Mesothelial cell of epicardium (in vitro differentiated cells): ENCODE results near the gene AP2A1. TPM values are rescaled to one million over a fixed set of nuclear protein-coding genes. Genes with fewer than 3 reads are reported as not detected.

Experiments used
- DNase-seq, 2 experiments: peaks; one replicate each; pipeline ENCODE4 v3.0.0; 2021; ENCODE audit warnings: low spot score in 2 of 2; ENCODE audit not compliant: unreplicated experiment in 2 of 2
- H3K27ac Mint-ChIP-seq: 2 replicates; pipeline ENCODE4 v1.8.0; 2021; ENCODE audit warnings: mixed read lengths
- H3K27me3 Mint-ChIP-seq: 2 replicates; pipeline ENCODE4 v1.8.0; 2021; ENCODE audit warnings: low read depth, mixed read lengths
- H3K36me3 Mint-ChIP-seq: 2 replicates; pipeline ENCODE4 v1.8.0; 2021; ENCODE audit warnings: mixed read lengths
- H3K4me1 Mint-ChIP-seq: 2 replicates; pipeline ENCODE4 v1.8.0; 2021; ENCODE audit warnings: mixed read lengths
- H3K4me3 Mint-ChIP-seq: 2 replicates; pipeline ENCODE4 v1.8.0; 2021; ENCODE audit warnings: mild to moderate bottlenecking, moderate library complexity, mixed read lengths
- H3K9me3 Mint-ChIP-seq: 2 replicates; pipeline ENCODE4 v1.8.0; 2021; ENCODE audit warnings: mixed read lengths
- CTCF ChIP-seq: fragments of 200-600 bp; sonication (generic); IDR thresholded peaks from one replicate; pipeline ENCODE4 v1.5.0; 2021; ENCODE audit warnings: antibody characterized with exemption; ENCODE audit not compliant: unreplicated experiment
- total RNA-seq: library from RNA; stranded (reverse); gene quantifications from 3 replicates; pipeline ENCODE4 v1.2.1, GENCODE V29; 2021

AP2A1 gene
- total RNA-seq, 1 donor from 2014 or later: 85.2 TPM

- no peak overlapping the region for H3K27ac Mint-ChIP-seq
- H3K4me1 Mint-ChIP-seq: peaks cover 20% of the 10 kb centered on the region
- TF ChIP-seq CTCF: no peak
- H3K4me3 Mint-ChIP-seq: no peak overlapping the region
- no peaks in the 10 kb centered on the region for H3K9me3 Mint-ChIP-seq
- no peaks in the 10 kb centered on the region for H3K27me3 Mint-ChIP-seq
- no peak for DNase-seq
- H3K36me3 Mint-ChIP-seq: peaks cover 55% of the 10 kb centered on the region
These were observed 20.9 kb downstream of the AP2A1 start for GRCh38 chr19:49787746-49788145.

GRCh38 chr19:49788857-49789256 is 22.1 kb downstream of the AP2A1 start:
- TF ChIP-seq CTCF: no peak
- Mint-ChIP-seq H3K9me3 (no peaks in the 10 kb centered on the region), H3K4me3 (no peak overlapping the region), H3K36me3 (peaks cover 49% of the 10 kb centered on the region), H3K27ac (no peak overlapping the region), H3K27me3 (no peaks in the 10 kb centered on the region), H3K4me1 (peaks cover 20% of the 10 kb centered on the region)
- no peak for DNase-seq

- no peak for DNase-seq
- peaks cover 14% of the 10 kb centered on the region for H3K4me1 Mint-ChIP-seq
- no peaks in the 10 kb centered on the region for H3K27me3 Mint-ChIP-seq
- no peaks in the 10 kb centered on the region for H3K9me3 Mint-ChIP-seq
- TF ChIP-seq CTCF: no peak
- H3K4me3 Mint-ChIP-seq: no peak overlapping the region
- peaks cover 44% of the 10 kb centered on the region for H3K36me3 Mint-ChIP-seq
- no peak overlapping the region for H3K27ac Mint-ChIP-seq
These were observed 24.1 kb downstream of the AP2A1 start for GRCh38 chr19:49790866-49791265.

- Mint-ChIP-seq H3K27ac (no peak overlapping the region), H3K4me1 (peaks cover 4% of the 10 kb centered on the region), H3K9me3 (no peaks in the 10 kb centered on the region), H3K4me3 (no peak overlapping the region), H3K36me3 (peaks cover 44% of the 10 kb centered on the region), H3K27me3 (no peaks in the 10 kb centered on the region)
- no peak for TF ChIP-seq CTCF
- no peak for DNase-seq
These were observed 25.1 kb downstream of the AP2A1 start for GRCh38 chr19:49791776-49792445.

- Mint-ChIP-seq H3K36me3 (peaks cover 47% of the 10 kb centered on the region), H3K4me3 (no peak overlapping the region), H3K4me1 (no peaks in the 10 kb centered on the region), H3K27me3 (no peaks in the 10 kb centered on the region), H3K27ac (no peak overlapping the region), H3K9me3 (no peaks in the 10 kb centered on the region)
- no peak for DNase-seq
- TF ChIP-seq CTCF: no peak
These were observed 26.2 kb downstream of the AP2A1 start for GRCh38 chr19:49792829-49793560.
